Body of pancreas (tissue), 4 donors: ENCODE results near the gene FAM162A.
"Not testable (repeated sequence)": the region's sequence is repeated elsewhere in the genome, so short reads cannot be mapped to it uniquely, and the experiment has no call there.

Source experiments
- POLR2A ChIP-seq, 3 donors: fragments of 450-650 bp; IDR thresholded peaks; one replicate each; pipeline ENCODE4 v1.6.1; 2016; ENCODE audit warnings: antibody characterized with exemption in 3 of 3, mild to moderate bottlenecking in 2 of 3
- TF ChIP-seq, protein P1 (sequence below), 7 experiments: fragments of 450-650 bp in 4 of 7; fragments of 200-600 bp in 3 of 7; sonication (generic) in 3 of 7; IDR thresholded peaks; one replicate each; pipeline ENCODE4 v1.5.1; 2016 to 2019; ENCODE audit warnings: antibody characterized with exemption in 7 of 7

DNA sequence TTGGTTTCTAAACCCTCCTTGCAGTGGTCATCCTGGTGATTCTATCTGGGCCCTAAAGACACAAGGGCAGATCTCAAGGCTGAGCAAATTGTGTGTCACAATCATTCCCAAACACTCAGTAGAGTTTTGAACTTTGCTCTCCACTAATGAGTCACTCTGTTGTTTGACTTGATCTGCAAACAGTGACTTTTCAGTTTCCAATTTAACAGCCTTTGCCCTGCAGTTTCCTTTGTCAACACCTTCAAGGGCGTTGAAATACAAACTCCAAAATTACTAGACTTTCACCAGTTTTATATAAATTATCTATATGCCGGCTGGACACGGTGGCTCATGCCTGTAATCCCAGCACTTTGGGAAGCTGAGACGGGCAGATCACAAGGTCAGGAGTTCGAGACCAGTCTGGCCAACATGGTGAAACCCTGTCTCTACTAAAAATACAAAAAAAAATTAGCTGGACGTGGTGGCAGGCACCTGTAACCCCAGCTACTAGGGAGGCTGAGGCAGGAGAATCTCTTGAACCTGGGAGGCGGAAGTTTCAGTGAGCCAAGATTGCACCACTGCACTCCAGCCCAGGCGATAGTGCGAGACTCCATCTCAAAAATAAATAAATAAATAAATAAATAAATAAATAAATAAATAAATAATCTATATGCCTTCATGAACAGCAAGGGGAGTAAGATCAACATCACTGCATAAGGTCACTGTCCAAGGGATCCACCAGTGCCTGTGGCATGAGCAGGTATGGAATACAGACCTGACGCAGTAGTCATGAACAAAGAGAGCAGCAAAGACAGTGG lies 18.2 kb upstream of the FAM162A start:
- TF ChIP-seq, protein P1, sequence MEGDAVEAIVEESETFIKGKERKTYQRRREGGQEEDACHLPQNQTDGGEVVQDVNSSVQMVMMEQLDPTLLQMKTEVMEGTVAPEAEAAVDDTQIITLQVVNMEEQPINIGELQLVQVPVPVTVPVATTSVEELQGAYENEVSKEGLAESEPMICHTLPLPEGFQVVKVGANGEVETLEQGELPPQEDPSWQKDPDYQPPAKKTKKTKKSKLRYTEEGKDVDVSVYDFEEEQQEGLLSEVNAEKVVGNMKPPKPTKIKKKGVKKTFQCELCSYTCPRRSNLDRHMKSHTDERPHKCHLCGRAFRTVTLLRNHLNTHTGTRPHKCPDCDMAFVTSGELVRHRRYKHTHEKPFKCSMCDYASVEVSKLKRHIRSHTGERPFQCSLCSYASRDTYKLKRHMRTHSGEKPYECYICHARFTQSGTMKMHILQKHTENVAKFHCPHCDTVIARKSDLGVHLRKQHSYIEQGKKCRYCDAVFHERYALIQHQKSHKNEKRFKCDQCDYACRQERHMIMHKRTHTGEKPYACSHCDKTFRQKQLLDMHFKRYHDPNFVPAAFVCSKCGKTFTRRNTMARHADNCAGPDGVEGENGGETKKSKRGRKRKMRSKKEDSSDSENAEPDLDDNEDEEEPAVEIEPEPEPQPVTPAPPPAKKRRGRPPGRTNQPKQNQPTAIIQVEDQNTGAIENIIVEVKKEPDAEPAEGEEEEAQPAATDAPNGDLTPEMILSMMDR (IDR thresholded peaks at IDR 0.05), result peak in 1 of 7 experiments; percentile 16
- TF ChIP-seq POLR2A (IDR thresholded peaks at IDR 0.05), result not testable (repeated sequence)
